RWPE2 (cell line): ENCODE measurements around the gene PTCH1.

Experiments used
- ATAC-seq: fragments of 200-7000 bp; cut with Tn5 transposase; 3 replicates; pipeline ENCODE4 v1.9.1; 2021; ENCODE audit warnings: low read depth
- DNase-seq: peaks from one replicate; pipeline ENCODE4 v3.0.0-alpha.2; 2020; ENCODE audit warnings: low spot score
- H3K27ac ChIP-seq: fragments of 450-650 bp; 2 replicates; pipeline ENCODE4 v1.5.1; 2017; ENCODE audit warnings: mild to moderate bottlenecking; ENCODE audit not compliant: poor library complexity, severe bottlenecking
- H3K27me3 ChIP-seq: fragments of 250-450 bp; sonication (Bioruptor Pico); 2 replicates; pipeline ENCODE4 v1.5.1; 2021; ENCODE audit warnings: mild to moderate bottlenecking, moderate library complexity; ENCODE audit not compliant: insufficient read depth, poor library complexity, severe bottlenecking
- H3K36me3 ChIP-seq: fragments of 250-450 bp; sonication (Bioruptor Pico); 2 replicates; pipeline ENCODE4 v1.5.1; 2020; ENCODE audit warnings: low read depth, mild to moderate bottlenecking, moderate library complexity
- H3K4me1 ChIP-seq: fragments of 250-450 bp; sonication (Bioruptor Pico); 2 replicates; pipeline ENCODE4 v1.5.1; 2021; ENCODE audit warnings: mild to moderate bottlenecking, moderate library complexity; ENCODE audit not compliant: insufficient read depth, poor library complexity, severe bottlenecking
- H3K4me3 ChIP-seq: fragments of 250-450 bp; sonication (Bioruptor Pico); 2 replicates; pipeline ENCODE4 v1.5.1; 2021; ENCODE audit warnings: mild to moderate bottlenecking, moderate library complexity; ENCODE audit not compliant: severe bottlenecking
- H3K9me3 ChIP-seq: fragments of 250-450 bp; sonication (Bioruptor Pico); 2 replicates; pipeline ENCODE4 v1.5.1; 2021; ENCODE audit warnings: mild to moderate bottlenecking, moderate library complexity; ENCODE audit not compliant: severe bottlenecking
- CTCF ChIP-seq: fragments of 450-650 bp; IDR thresholded peaks from one replicate; pipeline ENCODE4 v1.5.1; 2017; ENCODE audit warnings: mild to moderate bottlenecking, moderate library complexity; ENCODE audit not compliant: poor library complexity, severe bottlenecking

Gene PTCH1

GRCh38 chr9:95434116-95435073, 82.4 kb downstream of the PTCH1 start:
- Histone ChIP-seq H3K9me3 (no peaks in the 10 kb centered on the region), H3K36me3 (no peaks in the 10 kb centered on the region), H3K27ac (no peak overlapping the region), H3K4me3 (no peak overlapping the region), H3K27me3 (no peaks in the 10 kb centered on the region), H3K4me1 (no peaks in the 10 kb centered on the region)
- ATAC-seq (no peak), DNase-seq (no peak)
- no peak for TF ChIP-seq CTCF

GRCh38 chr9:95433096-95433819, 83.5 kb downstream of the PTCH1 start:
- Histone ChIP-seq H3K9me3 (no peaks in the 10 kb centered on the region), H3K27ac (no peak overlapping the region), H3K36me3 (no peaks in the 10 kb centered on the region), H3K4me1 (no peaks in the 10 kb centered on the region), H3K27me3 (no peaks in the 10 kb centered on the region), H3K4me3 (no peak overlapping the region)
- no peak for TF ChIP-seq CTCF
- no peak for ATAC-seq
- DNase-seq = no peak

- no peak overlapping the region for H3K4me3 ChIP-seq
- no peak for DNase-seq
- no peak for ATAC-seq
Measured at GRCh38 chr9:95431286-95431685, 85.5 kb downstream of the PTCH1 start.

GRCh38 chr9:95429948-95430620, 86.7 kb downstream of the PTCH1 start:
- H3K27me3 ChIP-seq = no peaks in the 10 kb centered on the region
- no peak for ATAC-seq
- no peak overlapping the region for H3K4me3 ChIP-seq
- H3K4me1 ChIP-seq = no peaks in the 10 kb centered on the region
- no peak for DNase-seq
- no peak overlapping the region for H3K27ac ChIP-seq
- no peak for TF ChIP-seq CTCF
- H3K9me3 ChIP-seq = no peaks in the 10 kb centered on the region
- H3K36me3 ChIP-seq = no peaks in the 10 kb centered on the region

More at GRCh38 chr9:95431286-95431685, 85.5 kb downstream of the PTCH1 start:
- H3K36me3 ChIP-seq = no peaks in the 10 kb centered on the region
- TF ChIP-seq CTCF = no peak
- no peak overlapping the region for H3K27ac ChIP-seq
- no peaks in the 10 kb centered on the region for H3K9me3 ChIP-seq
- H3K4me1 ChIP-seq = no peaks in the 10 kb centered on the region
- no peaks in the 10 kb centered on the region for H3K27me3 ChIP-seq
